T-helper 2 cell treated with Interferon-gamma antibody and Interleukin-4, amounts not matched to agents 5 μg/mL and 100 μg/mL, for 36 hours (primary cell): ENCODE data around the gene SLC50A1.
A peak's percentile ranks its signal among the peaks of the same experiment; 100 is the strongest.
"Not testable (repeated sequence)": the region's sequence is repeated elsewhere in the genome, so short reads cannot be mapped to it uniquely, and the experiment has no call there.

Experiments used
- DNase-seq: peaks from one replicate; pipeline ENCODE4 v3.0.0; 2021; ENCODE audit warnings: low spot score
- H3K27ac Mint-ChIP-seq: one replicate; pipeline ENCODE4 v1.8.0; 2021; ENCODE audit warnings: mild to moderate bottlenecking, mixed read lengths
- H3K27me3 Mint-ChIP-seq: one replicate; pipeline ENCODE4 v1.8.0; 2021; ENCODE audit warnings: low read depth, mixed read lengths
- H3K36me3 Mint-ChIP-seq: one replicate; pipeline ENCODE4 v1.8.0; 2021; ENCODE audit warnings: low read depth, mixed read lengths
- H3K4me1 Mint-ChIP-seq: one replicate; pipeline ENCODE4 v1.8.0; 2021; ENCODE audit warnings: low read depth, mixed read lengths
- H3K4me3 Mint-ChIP-seq: one replicate; pipeline ENCODE4 v1.8.0; 2022; ENCODE audit warnings: mild to moderate bottlenecking, moderate library complexity, mixed read lengths
- H3K9me3 Mint-ChIP-seq: one replicate; pipeline ENCODE4 v1.8.0; 2021; ENCODE audit warnings: mixed read lengths

SLC50A1 gene

DNA sequence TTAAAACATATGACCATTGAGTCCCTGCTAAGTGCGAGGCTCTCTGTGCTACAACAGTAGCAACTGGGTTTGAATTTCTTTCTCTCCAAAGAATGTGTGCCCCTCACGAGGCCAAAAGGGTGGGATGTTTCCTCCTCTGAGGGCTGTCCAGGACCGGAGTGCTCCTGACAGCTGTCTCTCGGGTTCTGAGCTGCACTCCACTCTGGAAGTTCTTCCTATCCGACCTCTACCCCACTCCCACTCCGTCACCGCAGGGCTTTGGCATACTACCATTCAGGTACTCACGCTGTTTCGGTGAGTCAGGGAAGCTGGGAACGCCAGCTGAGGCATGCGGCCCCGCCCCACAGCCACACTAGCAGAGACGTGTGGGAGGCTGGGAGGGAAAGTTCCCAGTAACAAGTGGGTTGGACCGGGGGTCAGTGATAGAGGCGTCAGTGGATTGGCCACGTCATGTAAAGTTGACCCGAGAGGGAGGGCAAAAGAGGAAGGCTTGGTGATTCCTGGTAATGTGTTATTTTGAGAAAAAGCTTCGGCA is 705 bp upstream of the SLC50A1 start:
- Mint-ChIP-seq H3K27me3 (no peaks in the 10 kb centered on the region), H3K36me3 (peaks cover 25% of the 10 kb centered on the region), H3K4me3 (peak overlapping the region; percentile 99), H3K9me3 (no peaks in the 10 kb centered on the region), H3K27ac (peak overlapping the region; percentile 100), H3K4me1 (peaks cover 31% of the 10 kb centered on the region)
- peak; percentile 84 for DNase-seq

DNA sequence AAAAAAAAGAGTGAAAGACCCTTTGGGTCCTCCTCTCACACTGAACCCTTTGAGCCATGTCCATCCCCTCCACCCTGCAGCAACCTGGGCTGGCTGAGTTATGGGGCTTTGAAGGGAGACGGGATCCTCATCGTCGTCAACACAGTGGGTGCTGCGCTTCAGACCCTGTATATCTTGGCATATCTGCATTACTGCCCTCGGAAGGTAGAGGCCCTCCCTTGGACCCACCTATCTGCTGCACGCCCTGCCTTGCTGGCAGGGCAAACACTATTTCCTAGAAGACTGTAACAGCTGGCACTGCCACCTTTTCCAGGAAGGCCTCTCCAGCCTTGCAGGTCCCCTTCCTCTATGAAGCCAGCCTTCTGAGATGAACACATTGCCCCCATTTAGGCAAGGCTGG is 1.1 kb downstream of the SLC50A1 start:
- peaks cover 27% of the 10 kb centered on the region for H3K36me3 Mint-ChIP-seq
- peaks cover 5% of the 10 kb centered on the region for H3K27me3 Mint-ChIP-seq
- DNase-seq: no peak
- peak overlapping the region; percentile 99 for H3K4me3 Mint-ChIP-seq
- no peaks in the 10 kb centered on the region for H3K9me3 Mint-ChIP-seq
- peak overlapping the region; percentile 100 for H3K27ac Mint-ChIP-seq
- peaks cover 35% of the 10 kb centered on the region for H3K4me1 Mint-ChIP-seq

DNA sequence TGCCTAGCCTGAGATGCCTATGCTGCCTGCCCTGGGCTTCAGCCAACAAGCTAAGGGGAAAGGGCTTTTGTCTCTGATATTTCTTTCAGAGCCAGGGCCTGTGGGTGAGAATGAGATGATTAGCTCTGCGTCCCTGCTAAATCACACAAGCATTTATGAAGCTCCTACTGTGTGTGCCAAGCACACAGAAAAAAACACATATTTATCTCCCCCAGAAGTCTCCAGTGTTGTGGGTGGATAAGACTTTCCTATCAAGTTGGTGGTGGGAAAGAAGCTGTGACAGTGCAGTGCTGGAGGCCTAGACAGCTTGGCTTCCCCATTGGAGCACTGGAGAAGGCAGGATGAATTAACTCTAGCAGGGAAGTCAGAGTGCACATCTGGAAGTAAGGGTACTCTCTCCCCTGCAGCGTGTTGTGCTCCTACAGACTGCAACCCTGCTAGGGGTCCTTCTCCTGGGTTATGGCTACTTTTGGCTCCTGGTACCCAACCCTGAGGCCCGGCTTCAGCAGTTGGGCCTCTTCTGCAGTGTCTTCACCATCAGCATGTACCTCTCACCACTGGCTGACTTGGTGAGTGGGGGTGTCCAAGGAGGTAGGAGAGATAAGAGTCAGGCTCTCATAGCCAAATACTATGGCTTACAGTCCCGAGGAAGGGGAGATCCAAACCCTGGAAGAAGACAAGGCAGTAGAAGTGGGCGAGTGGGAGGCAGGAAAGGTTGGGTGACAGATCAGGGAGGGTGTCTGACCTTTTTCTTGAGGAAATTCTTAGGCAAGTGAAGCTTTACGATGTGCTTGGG is 1.7 kb downstream of the SLC50A1 start:
- DNase-seq: no peak
- H3K27ac Mint-ChIP-seq: peak overlapping the region; percentile 100
- H3K27me3 Mint-ChIP-seq: peaks cover 5% of the 10 kb centered on the region
- peaks cover 25% of the 10 kb centered on the region for H3K36me3 Mint-ChIP-seq
- no peaks in the 10 kb centered on the region for H3K9me3 Mint-ChIP-seq
- peak overlapping the region; percentile 99 for H3K4me3 Mint-ChIP-seq
- H3K4me1 Mint-ChIP-seq: peaks cover 35% of the 10 kb centered on the region

DNA sequence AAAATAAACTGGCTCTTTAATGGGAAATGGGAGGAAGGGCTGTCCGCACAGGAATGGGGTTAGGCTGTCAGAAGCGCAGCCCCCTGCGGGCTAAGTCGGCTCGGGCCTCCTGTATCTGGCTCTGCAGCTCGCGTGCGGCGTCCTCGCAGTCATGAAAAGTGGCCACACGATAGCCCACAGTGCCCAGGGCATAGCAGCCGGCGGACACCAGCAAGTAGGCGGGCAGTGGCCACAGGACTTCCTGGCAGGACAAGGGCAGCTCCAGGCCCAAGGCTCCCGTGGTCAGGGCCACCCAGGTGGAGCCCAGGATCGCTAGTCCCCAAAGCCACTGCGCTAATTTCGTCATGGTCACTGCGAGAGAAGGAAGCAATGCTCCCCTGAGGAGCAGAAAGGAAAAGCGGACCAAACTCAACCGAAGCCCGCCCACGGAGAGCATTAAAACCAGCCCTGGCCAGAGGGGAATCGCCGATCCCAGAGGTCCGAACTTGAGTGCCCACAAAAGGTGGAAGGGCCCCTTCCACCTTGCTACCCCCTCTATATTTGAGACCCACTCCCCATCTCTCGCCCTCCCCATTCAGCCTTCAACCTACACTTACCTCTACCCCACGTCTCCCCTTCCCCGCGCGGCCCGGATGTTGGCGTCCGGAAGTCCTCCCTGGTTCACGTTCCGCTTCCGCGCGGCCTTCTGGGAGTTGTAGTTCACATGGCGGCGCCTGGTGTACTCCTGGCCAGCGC is 4.4 kb downstream of the SLC50A1 start, which contains the start of gene DPM3:
Gene DPM3 (minus strand): TSS at position 637 of the 735 bp plus-strand sequence. CDS start 291 bp downstream, at position 346.
- peak within 1 kb of the TSS; percentile 99 for H3K4me3 Mint-ChIP-seq
- no peaks in the 10 kb centered on the region for H3K9me3 Mint-ChIP-seq
- peak within 1 kb of the TSS; percentile 95 for H3K27ac Mint-ChIP-seq
- peaks cover 29% of the 10 kb centered on the region for H3K4me1 Mint-ChIP-seq
- peaks cover 23% of the 10 kb centered on the region for H3K36me3 Mint-ChIP-seq
- H3K27me3 Mint-ChIP-seq: peaks cover 8% of the 10 kb centered on the region
- peak; percentile 86 for DNase-seq

DNA sequence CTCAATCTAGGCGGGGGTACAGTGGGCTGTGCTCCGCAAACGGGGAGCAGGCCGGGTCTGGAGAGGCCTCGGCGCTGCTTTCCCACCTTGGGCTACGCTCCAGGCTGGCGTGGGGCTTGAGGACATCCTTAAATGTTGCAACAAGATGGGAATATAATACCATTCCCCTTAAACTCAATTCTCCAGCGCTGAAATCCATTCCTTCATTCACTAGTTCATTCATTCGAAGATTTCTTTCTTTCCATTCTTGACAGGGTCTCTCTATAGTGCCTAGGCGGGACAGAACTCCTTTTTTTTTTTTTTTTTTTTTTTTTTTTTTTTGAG is 4.9 kb downstream of the SLC50A1 start:
- peaks cover 23% of the 10 kb centered on the region for H3K36me3 Mint-ChIP-seq
- H3K27me3 Mint-ChIP-seq: peaks cover 10% of the 10 kb centered on the region
- H3K4me3 Mint-ChIP-seq: peak overlapping the region; percentile 99
- peaks cover 27% of the 10 kb centered on the region for H3K4me1 Mint-ChIP-seq
- peak overlapping the region; percentile 95 for H3K27ac Mint-ChIP-seq
- DNase-seq: no peak
- H3K9me3 Mint-ChIP-seq: no peaks in the 10 kb centered on the region

DNA sequence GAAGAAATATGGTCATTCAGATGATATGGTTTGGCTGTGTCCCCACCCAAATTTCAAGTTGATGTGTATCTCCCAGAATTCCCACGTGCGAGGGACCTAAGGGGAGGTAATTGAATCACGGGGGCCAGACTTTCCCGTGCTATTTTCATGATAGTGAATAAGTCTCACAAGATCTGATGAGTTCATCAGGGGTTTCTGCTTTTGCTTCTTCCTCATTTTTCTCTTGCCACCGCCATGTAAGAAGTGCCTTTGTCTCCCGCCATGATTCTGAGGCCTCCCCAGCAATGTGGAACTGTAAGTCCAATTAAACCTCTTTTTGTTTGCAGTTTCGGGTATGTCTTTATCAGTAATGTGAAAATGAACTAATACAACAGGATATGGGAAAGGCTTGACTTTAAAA is 6.1 kb downstream of the SLC50A1 start:
- Mint-ChIP-seq H3K9me3 (no peaks in the 10 kb centered on the region), H3K27me3 (peaks cover 17% of the 10 kb centered on the region), H3K4me1 (peaks cover 24% of the 10 kb centered on the region), H3K36me3 (peaks cover 21% of the 10 kb centered on the region), H3K4me3 (no peak overlapping the region), H3K27ac (no peak overlapping the region)
- no peak for DNase-seq

DNA sequence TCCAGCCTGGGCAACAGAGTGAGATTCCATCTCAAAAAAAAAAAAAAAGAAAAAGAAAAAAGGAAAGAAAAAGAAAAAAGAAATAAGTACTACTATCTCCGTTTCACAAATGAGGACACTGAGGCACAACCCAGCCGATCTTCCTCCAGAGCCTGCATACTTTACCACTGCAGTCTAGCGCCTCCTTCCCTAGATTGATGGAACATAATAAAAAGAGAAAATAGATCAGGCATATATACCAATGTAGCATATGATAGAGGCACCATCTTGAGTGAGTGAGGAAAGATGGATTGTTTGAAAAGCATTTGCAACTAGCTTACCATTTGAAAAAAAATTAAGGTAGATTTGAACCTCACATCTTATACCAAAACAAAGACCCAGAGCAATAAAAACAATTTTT is 9.8 kb downstream of the SLC50A1 start:
- no peaks in the 10 kb centered on the region for H3K9me3 Mint-ChIP-seq
- H3K27ac Mint-ChIP-seq: no peak overlapping the region
- no peak for DNase-seq
- no peaks in the 10 kb centered on the region for H3K36me3 Mint-ChIP-seq
- H3K27me3 Mint-ChIP-seq: peaks cover 30% of the 10 kb centered on the region
- H3K4me1 Mint-ChIP-seq: peaks cover 10% of the 10 kb centered on the region
- no peak overlapping the region for H3K4me3 Mint-ChIP-seq

DNA sequence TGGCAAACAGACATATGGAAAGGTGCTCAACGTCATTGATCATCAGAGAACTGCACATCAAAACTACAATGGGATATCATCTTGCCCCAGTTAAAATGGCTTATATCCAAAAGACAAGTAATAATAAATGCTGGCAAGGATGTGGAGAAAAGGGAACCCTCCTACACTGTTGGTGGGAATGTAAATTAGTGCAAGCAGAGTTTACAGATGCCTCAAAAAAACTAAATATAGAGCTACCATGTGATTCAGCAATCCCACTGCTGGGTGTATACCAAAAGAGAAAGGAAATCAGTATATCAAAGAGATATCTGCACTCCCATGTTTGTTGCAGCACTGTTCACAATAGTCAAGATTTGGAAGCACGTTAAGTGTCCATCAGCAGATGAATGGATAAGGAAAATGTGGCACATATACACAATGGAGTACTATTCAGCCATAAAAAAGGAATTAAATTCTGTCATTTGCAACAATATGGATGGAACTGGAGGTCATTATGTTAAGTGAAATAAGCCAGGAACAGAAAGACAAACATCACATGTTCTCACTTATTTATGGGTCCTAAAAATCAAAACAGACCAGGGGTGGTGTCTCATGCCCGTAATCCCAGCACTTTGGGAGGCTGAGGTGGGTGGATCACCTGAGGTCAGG is 20.5 kb downstream of the SLC50A1 start:
- not testable (repeated sequence) for H3K9me3 Mint-ChIP-seq, H3K27ac Mint-ChIP-seq, DNase-seq, H3K36me3 Mint-ChIP-seq, H3K4me3 Mint-ChIP-seq, H3K4me1 Mint-ChIP-seq
- peaks cover 30% of the 10 kb centered on the region for H3K27me3 Mint-ChIP-seq

DNA sequence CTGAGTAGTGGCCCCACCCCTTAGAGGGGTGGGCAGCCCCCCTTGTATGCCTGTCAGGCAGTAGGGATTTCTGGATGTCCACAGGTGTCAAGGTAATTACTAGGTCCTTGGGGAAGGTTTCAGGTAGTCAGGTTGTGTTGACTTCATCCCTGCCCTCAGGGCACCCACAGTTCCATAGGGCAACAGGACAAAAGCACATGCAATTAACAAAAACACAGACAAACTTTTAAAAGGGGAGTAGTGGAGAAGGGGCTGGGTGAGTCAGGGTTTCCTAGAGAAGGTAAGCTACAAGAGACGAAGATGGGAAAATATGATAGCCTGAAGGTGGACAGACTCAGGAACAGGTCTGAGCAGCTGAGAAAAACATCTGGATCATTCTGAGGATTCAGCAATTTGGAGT is 23.3 kb downstream of the SLC50A1 start:
- no peak overlapping the region for H3K27ac Mint-ChIP-seq
- no peaks in the 10 kb centered on the region for H3K36me3 Mint-ChIP-seq
- H3K4me3 Mint-ChIP-seq: no peak overlapping the region

DNA sequence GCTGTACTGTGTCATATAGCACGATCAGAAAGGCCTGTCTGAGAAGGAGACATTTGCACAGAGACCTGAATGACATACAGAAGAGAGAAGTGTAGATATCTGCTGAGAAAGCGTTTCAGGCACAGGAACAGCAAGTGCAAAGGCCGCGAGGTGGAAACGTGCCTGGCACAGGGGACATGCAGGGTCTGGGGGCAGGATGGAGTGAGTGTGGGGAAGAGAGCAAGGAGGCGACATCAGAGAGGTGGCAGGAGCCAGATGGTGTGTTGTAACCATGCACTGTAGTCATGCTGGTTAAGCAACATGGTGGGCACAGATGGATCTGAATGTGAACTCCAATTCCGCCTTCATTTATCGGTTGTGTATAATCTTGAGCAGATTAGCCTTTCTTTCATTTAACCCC is 24.5 kb downstream of the SLC50A1 start:
- Mint-ChIP-seq H3K27ac (no peak overlapping the region), H3K27me3 (peaks cover 14% of the 10 kb centered on the region)

More for the DNA sequence above, 23.3 kb downstream of the SLC50A1 start:
- Mint-ChIP-seq H3K4me1 (no peaks in the 10 kb centered on the region), H3K27me3 (peaks cover 21% of the 10 kb centered on the region), H3K9me3 (no peaks in the 10 kb centered on the region)
- DNase-seq: no peak

DNA sequence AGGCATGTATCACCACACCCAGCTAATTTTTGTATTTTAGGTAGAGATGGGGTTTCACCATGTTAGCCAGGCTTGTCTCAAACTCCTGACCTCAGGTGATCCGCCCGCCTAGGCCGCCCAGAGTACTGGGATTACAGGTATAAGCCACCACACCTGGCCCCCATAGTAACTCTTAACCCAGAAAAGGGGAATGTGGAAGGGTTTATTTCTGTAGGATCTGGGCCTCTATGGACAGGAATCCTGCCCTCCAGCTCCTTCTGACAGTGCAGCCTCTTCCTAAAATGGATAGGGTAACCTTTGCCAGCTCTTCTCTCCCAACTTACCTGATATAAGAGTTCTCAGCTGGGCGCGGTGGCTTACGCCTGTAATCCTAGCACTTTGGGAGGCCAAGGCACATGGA is 27.0 kb downstream of the SLC50A1 start:
- H3K4me1 Mint-ChIP-seq, H3K27me3 Mint-ChIP-seq, H3K9me3 Mint-ChIP-seq, H3K36me3 Mint-ChIP-seq, DNase-seq, H3K4me3 Mint-ChIP-seq, H3K27ac Mint-ChIP-seq: not testable (repeated sequence)

More for the DNA sequence above, 24.5 kb downstream of the SLC50A1 start:
- Mint-ChIP-seq H3K9me3 (no peaks in the 10 kb centered on the region), H3K4me1 (no peaks in the 10 kb centered on the region), H3K36me3 (no peaks in the 10 kb centered on the region), H3K4me3 (no peak overlapping the region)
- DNase-seq: no peak

DNA sequence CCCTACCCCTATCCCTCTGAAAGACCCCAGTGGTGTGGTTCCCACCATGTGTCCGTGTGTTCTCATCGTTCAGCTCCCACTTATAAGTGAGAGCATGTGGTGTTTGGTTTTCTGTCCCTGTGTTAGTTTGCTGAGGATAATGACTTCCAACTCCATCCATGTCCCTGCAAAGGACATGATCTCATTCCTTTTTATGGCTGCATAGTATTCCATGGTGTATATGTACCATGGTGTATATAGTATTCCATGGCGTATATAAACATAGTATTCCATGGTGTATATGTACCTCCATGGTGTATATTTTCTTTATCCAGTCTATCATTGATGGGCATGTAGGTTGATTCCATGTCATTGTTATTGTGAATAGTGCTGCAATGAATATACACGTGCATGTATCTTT is 28.1 kb downstream of the SLC50A1 start:
- not testable (repeated sequence) for H3K36me3 Mint-ChIP-seq, H3K9me3 Mint-ChIP-seq, H3K27ac Mint-ChIP-seq, DNase-seq, H3K27me3 Mint-ChIP-seq, H3K4me3 Mint-ChIP-seq
- peaks cover 11% of the 10 kb centered on the region for H3K4me1 Mint-ChIP-seq

DNA sequence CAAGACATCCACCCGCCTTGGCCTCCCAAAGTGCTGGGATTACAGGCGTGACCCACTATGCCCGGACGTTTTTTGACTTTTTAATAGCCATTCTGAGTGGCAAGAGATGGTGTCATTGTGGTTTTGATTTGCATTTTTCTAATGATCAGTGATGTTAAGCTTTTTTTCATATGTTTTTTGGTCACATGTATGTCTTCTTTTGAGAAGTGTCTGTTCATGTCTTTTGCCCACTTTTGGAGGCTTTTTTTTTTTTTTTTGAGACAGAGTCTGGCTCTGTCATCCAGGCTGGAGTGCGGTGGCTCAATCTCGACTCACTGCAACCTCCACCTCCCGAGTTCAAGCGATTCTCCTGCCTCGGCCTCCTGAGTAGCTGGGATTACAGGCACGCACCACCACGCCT is 29.0 kb downstream of the SLC50A1 start:
- not testable (repeated sequence) for DNase-seq, H3K4me3 Mint-ChIP-seq, H3K27me3 Mint-ChIP-seq, H3K9me3 Mint-ChIP-seq, H3K27ac Mint-ChIP-seq
- peaks cover 15% of the 10 kb centered on the region for H3K4me1 Mint-ChIP-seq
- H3K36me3 Mint-ChIP-seq: peaks cover 13% of the 10 kb centered on the region

DNA sequence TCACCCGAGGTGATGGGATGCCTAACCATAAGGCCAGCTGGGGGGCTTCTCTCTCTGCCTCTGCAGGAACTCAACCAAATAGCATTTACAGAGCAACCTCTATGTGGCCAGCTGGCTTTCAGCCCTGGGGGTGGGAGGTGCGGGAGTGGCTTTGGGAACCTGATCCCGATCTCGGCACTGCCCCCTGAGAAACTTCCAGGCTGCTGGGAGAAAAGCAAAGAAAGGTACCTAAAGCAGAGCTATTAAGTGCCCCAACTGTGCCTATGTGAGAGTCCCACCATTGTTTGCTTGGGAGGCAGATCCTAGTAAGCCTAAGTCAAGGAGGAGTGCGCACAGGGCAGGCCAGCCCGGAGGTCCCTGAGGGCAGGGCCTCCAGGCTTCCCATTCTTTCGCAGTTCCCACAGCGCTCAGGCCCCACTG is 30.4 kb downstream of the SLC50A1 start:
- Mint-ChIP-seq H3K27me3 (no peaks in the 10 kb centered on the region), H3K36me3 (peaks cover 19% of the 10 kb centered on the region), H3K4me1 (peaks cover 16% of the 10 kb centered on the region), H3K27ac (no peak overlapping the region), H3K9me3 (no peaks in the 10 kb centered on the region), H3K4me3 (no peak overlapping the region)
- no peak for DNase-seq
